ENCODE data around the gene CAMK4.

GRCh38 chr5:111299831-111300432 is 75.7 kb downstream of the CAMK4 start:
- TF ChIP-seq CTCF (optimal IDR thresholded peaks at IDR 0.05 in 1 of 3, IDR thresholded peaks at IDR 0.05 in 1 of 3, conservative IDR thresholded peaks at IDR 0.05 in 1 of 3; ENCODE audit: extremely low read depth in 1 of 3, insufficient read depth in 2 of 3, low read length in 3 of 3) = no peak
- no peak for TF ChIP-seq EZH2 (IDR thresholded peaks at IDR 0.05; ENCODE audit: low read length)

Measured in keratinocyte (primary cell).